GM19023 (cell line): ENCODE data around the gene PLAU.
"Not testable (repeated sequence)": the region's sequence is repeated elsewhere in the genome, so short reads cannot be mapped to it uniquely, and the experiment has no call there.

Experiments used
- ATAC-seq: cut with Tn5 transposase; IDR thresholded peaks from one replicate; pipeline ENCODE4 v1.9.1; 2021; ENCODE audit warnings: mild to moderate bottlenecking, moderate library complexity; ENCODE audit not compliant: unreplicated experiment

PLAU gene

GRCh38 chr10:73876566-73876965, 34.4 kb upstream of the PLAU start:
- ATAC-seq, result no peak

DNA sequence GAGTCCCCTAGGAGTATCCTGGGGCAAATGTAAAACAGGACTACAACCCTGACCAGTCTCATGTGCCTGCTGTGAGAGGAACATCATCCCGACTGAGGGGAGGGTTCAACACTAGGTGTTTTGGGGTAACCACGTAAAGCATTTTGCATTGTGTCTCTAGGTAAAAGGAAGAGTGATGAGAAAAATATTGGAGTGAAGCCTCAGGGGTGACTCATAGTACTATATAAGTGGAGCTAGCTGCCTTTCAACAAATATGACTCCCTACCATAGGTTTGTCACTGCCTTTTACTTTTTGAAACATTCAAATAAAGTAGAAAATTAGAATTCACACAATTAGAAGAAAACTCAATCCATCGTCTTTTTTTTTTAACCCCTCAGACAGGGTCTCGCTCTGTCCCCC, 34.0 kb upstream of the PLAU start:
- ATAC-seq, result no peak

DNA sequence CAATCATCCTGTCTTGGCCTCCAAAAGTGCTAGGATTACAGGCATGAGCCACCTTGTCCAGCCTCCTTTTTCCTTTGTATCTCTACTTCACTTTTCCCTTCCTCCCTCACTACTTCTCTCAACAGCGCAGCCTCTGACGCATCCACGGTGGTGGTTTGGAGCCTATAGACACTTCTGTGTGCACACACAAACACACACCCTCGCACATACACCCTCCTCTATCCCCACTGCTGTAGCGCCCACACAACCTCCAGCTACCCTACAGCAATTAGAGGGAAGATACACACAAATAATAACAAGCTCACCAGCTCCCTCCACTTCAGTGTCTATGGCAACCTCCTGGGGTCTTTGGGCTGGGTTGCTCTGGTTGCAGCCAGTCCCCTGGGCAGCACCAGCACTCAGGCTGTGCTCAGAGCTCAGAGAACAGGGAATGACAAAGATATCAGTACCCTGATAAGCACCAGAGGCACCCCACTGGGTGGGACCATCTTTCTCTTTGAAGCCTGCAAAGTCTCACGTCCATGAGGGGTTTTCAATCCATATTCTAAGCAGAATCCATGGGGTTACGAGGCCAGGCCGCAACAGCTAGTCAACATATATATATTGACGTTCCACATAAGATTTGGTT, 33.3 kb upstream of the PLAU start:
- no peak for ATAC-seq

DNA sequence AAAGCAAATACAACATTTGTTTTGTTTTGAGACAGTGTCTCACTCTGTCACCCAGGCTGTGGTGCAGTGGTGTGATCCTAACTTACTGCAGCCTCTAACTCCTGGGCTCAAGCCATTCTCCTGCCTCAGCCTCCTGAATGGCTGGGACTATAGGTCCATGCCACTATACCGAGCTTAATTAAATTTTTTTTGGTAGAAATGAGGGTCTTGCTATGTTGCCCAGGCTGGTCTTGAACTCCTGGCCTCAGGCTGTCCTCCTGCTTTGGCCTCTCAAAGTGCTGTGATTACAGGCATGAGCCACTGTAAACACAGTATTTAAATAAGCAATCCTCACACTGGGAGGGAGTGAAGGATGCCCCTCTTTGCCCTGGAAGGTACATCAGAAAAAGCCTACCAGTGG, 32.6 kb upstream of the PLAU start:
- ATAC-seq, result no peak

DNA sequence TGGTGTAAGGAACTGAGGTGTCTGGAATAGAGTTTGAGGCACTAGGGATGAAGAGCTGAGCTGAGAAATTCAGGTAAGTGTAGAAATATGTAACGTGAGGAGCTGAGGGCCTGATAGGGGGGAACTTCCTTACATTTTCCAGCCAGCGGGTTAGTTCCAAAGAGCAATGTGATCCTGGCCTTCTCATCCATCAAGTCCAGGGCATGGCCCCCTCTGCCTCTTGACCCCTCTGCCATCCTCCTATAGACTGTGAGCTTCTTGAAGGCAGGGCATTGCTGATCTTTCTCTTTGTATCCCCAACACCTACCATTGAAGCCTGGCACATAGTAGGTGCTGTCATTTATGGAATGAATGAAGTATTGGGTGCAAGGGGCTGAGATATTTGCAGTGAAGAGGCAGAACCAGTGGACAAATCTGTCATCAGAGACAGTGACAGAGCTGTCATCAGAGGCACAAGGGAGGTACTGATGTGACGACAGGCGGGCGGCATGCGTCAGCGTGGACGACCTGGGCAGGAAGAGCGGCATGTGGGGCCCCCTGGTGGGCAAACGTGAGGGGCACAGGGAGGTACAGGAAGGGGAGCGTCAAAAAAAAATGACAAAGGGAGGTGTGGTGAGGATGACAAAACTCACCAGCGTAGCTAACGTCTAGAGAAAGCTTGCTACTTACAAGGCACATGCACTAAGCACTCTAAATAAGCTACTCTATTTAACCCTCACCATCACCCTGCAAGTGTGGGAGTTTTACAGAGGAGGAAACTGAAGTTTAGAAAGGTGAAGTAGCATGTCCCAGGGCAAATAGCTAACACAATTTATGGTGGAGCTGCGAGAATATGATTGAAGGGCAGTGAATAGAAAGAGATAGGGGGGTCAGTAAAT, 31.4 kb upstream of the PLAU start:
- peak; percentile 79 for ATAC-seq

DNA sequence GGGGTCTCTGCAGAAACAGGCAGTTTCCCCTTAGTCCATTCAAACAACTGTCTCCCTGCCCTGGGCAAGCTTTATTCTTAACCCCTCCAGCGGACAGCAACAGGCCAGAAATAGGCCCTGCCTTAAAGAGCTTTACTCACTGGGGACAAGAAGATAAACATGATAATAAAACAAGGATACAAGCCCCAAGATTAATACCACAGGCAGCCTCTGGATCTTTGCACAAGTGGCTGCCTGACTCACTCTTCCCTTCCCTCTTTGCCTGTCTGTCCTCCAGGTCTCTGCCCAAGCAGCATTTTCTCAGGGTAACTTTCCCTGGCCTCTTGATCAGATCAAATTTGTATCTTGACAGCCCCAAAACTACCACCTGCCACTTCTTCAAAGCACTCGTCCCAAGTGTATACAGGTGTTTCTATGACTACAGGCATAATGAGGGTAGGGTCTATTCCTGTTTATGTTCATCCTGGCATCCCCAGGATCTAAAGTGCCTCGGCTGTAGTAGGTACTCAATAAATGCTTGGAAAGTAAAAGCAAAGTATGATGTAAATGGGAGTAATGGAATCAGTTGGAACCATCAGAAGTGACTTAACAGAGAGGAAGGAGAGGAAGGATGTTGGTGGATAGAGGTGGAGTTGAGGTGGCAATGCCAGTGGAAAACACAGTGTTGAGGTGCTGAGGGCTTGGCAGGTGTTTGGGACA, 29.6 kb upstream of the PLAU start:
- no peak for ATAC-seq

GRCh38 chr10:73884017-73884416, 26.9 kb upstream of the PLAU start:
- ATAC-seq, result no peak

GRCh38 chr10:73886085-73886529, 24.8 kb upstream of the PLAU start:
- ATAC-seq, result peak; percentile 77

GRCh38 chr10:73886661-73887293, 24.2 kb upstream of the PLAU start:
- ATAC-seq, result no peak

- ATAC-seq, result no peak
These were observed 23.5 kb upstream of the PLAU start for GRCh38 chr10:73887294-73888039.

DNA sequence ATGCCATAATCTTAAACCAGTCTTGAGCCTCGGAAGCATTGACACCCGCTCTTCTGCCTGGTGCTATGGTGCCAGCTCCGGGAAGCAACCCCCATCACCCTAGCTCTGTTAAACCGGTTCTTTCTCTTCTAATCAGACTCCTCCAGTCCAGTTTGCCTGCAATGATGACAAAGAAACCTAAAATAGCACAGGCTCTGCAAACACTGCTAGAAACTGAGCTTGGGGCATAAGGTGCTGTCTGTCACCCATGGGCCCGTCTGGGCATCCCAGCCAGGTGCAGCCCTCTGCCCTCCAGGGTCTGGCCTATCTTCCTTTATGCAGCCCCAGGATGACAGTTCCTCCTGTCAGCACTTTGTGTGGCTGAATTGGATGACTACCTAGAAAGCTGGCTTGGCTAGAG, 22.4 kb upstream of the PLAU start:
- ATAC-seq, result no peak

- ATAC-seq, result no peak
These were observed 21.9 kb upstream of the PLAU start for GRCh38 chr10:73889014-73889413.

- not testable (repeated sequence) for ATAC-seq
These were observed 21.5 kb upstream of the PLAU start for GRCh38 chr10:73889416-73889815.

DNA sequence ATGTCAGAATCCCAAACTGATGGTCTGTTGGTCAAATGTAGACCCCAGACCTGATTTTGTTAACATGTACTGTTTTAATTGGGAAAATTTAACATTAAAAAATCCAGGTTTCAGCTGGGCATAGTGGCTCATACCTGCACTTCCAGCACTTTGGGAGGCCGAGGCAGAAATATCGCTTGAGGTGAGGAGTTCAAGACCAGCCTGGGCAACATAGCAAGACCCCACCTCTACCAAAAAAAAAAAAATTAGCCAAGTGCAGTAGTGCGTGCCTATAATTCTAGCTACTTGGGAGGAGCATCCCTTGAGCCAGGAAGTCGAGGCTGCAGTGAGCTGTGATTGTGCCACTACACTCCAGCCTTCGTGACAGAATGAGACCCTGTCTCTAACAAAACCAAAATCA, 20.7 kb upstream of the PLAU start:
- ATAC-seq, result no peak

DNA sequence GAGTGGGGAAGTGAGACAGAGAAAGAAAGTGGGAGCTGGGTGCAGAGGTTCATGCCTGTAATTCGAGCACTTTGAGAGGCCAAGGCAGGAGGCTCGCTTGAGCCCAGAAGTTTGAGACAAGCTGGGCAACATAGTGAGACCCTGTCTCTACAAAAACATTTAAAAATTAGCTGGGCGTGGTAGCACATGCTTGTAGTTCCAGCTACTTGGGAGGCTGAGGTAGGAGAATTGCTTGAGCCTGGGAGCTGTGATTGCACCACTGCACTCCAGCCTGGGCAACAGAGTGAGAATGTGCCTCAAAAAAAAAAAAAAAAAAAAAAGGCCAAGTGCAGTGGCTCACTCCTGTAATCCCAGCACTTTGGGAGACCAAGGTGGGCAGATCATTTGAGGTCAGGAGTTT, 20.1 kb upstream of the PLAU start:
- ATAC-seq, result not testable (repeated sequence)

- ATAC-seq, result no peak
These were observed 19.4 kb upstream of the PLAU start for GRCh38 chr10:73891540-73891939.

- no peak for ATAC-seq
These were observed 18.5 kb upstream of the PLAU start for GRCh38 chr10:73892310-73893030.

DNA sequence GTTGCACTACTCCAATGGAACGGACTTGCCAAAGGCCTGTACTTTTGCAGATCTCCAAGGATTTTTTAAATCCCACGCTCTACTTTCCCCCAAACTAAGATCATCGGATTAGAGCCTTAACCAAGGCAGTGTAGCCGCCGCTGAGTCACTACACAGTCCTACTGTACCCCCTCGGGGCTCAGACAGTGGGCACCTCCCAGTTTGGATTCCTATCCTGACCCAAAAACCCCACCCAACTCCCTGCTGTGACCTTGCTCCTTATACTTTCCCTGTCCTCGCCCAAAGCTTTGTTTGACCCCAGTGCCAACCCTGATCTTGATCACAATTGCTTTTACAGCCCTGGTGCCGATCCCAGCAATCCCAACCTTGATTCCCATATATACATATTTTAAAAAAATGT, 17.5 kb upstream of the PLAU start:
- ATAC-seq, result no peak

- no peak for ATAC-seq
These were observed 16.5 kb upstream of the PLAU start for GRCh38 chr10:73894245-73894971.
